IPS-18c (cell line): Measurements from ENCODE around the gene CEP131.

ENCODE experiments used
- H3K4me3 ChIP-seq: 2 replicates; pipeline ENCODE4 v1.7.0; 2013; ENCODE audit warnings: low read depth, mild to moderate bottlenecking, low read length, moderate library complexity; ENCODE audit not compliant: insufficient read depth
- H3K9me3 ChIP-seq: one replicate; pipeline ENCODE4 v1.6.1; 2013; ENCODE audit warnings: mild to moderate bottlenecking, low read length, moderate library complexity; ENCODE audit not compliant: control insufficient read depth, insufficient read depth

CEP131 gene

GRCh38 chr17:81253358-81254131 is 30.8 kb upstream of the CEP131 start:
- Histone ChIP-seq H3K4me3 (no peak overlapping the region), H3K9me3 (no peaks in the 10 kb centered on the region)

GRCh38 chr17:81252987-81253329 is 30.2 kb upstream of the CEP131 start:
- H3K9me3 ChIP-seq = no peaks in the 10 kb centered on the region
- H3K4me3 ChIP-seq = no peak overlapping the region

DNA sequence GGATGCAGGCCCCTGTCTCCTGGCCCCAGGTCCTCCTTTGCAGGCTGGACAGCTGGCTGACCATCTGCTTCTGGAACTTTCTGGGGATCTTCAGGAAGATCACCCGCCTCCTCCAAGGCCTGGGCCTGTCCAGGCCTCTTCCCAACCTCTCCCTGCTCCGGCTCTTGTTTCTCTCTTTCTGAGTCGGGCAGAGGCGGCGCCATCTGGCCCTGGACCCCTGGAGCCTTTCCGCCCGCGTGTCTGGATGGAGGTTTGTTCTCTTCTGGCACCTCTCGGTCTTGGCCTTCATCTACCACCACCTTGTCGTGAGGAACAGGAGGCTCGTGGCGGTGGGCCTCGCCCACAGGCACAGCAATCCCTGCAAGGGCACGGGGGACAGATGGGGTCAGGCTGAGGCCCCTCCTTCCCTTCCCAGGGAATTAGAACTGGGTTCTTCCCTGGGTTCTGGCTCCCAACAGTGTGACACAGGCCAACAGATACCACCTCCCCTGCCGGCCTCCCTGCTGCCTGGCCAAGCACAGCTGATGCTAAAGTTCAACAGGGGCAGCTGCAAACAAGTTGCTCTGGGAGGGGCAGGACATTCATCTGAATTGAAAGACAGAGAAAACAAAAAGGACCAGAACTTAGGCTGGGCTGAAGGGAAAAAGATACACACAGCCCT is 29.7 kb upstream of the CEP131 start:
- Histone ChIP-seq H3K4me3 (no peak overlapping the region), H3K9me3 (no peaks in the 10 kb centered on the region)

GRCh38 chr17:81251709-81252301 is 29.0 kb upstream of the CEP131 start:
- H3K4me3 ChIP-seq = no peak overlapping the region

DNA sequence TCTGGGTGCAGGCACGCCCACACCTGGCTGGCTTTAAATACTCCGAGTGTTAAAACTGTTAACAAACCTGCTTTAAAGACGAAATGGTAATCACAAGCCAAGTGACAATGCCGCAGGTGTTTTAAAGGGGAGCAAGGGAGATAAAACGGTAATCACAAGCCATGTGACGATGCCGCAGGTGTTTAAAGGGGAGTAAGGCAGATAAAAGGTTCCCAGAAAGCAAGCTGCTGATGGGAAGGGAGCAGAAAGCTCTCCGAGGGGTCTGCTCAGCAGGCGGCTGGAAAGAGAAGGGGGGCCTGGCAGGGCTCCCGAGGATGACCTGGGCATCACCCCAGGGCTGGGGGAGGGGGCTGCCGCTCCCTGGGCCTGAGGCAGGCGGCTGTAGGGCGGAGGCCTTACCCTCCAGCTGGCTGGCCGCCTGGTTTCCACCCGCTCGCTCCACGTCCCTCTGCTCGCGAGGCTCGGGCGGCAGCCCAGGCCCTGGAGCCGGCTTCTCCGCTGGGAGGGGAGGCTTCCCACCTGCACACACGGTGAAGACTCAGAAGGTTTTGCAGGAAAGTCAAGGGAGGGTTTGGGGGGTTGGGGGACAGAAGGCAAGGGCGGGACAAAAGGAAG is 28.4 kb upstream of the CEP131 start:
- Histone ChIP-seq H3K9me3 (no peaks in the 10 kb centered on the region), H3K4me3 (no peak overlapping the region)

More at GRCh38 chr17:81251709-81252301, 29.0 kb upstream of the CEP131 start:
- H3K9me3 ChIP-seq = no peaks in the 10 kb centered on the region

DNA sequence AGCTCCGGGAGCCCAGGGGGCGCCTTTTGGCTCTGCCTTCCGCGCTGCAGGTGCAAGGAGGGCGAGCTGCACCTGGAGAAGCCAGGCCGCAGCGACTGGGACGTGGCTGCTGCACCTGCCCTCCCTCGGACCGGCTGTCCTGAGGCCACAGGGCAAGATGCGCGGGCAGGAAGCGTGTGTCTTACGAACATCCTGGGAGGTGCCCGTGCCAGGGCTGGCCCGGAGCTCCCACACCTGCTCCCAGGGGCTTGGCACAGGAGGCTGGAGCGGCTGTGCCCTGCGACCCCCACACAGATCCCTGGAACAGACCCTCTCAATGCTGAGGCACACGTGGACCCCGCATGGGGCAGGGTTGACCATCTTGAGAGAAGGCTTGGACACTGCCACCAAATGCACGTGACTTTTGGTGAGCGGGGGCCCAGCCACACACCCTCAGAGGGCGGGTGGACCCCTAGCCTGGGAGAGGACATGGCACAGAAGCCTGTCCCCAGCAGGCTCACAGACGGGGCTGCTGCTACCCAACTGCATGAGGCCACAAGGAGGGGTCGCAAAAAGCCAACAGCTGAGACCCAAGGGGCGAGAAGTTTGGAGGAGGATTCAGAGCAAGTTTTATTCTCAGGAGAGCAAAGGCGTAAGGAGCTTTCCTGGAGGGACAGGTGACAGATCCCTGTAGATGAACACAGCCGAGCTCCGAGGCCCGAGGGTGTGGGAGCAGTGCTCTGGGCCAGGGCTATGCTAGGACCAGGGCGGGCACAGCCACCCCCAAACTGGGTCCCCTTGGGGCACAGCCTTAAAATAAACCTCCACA is 27.7 kb upstream of the CEP131 start:
- no peak overlapping the region for H3K4me3 ChIP-seq

GRCh38 chr17:81249223-81250040 is 26.7 kb upstream of the CEP131 start:
- Histone ChIP-seq H3K9me3 (no peaks in the 10 kb centered on the region), H3K4me3 (no peak overlapping the region)

More for the DNA sequence above, 27.7 kb upstream of the CEP131 start:
- no peaks in the 10 kb centered on the region for H3K9me3 ChIP-seq

- Histone ChIP-seq H3K9me3 (no peaks in the 10 kb centered on the region), H3K4me3 (no peak overlapping the region)
Observed at GRCh38 chr17:81248649-81249048, 25.9 kb upstream of the CEP131 start.

DNA sequence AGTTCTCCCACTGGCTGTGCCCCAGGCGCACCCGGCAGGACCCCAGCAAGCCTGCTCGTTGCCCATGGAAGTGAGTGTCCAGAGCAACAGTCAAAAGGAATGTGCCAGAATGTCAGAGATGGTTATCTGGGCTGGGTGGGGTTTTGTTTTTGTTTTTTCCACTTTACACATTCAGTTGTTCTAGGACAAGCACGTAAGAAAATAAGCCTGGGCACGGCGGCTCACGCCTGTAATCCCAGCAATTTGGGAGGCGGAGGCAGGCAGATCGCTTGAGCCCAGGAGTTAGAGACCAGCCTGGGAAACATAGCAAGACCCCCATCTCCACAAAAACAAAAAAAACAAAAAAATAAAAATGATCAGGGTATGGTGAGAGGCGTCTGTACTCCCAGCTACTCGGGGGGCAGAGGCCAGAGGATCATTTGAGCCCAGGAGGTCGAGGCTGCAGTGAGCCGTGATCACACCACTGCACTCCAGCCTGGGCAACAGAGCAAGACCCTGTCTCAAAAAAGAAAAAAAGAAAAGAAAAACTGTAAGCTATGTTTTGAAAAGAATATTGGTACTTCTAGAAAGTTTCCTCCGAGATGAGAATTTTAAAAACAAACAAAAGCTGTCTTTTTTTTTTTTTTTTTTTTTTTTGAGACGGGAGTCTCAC is 24.7 kb upstream of the CEP131 start:
- H3K4me3 ChIP-seq = no peak overlapping the region
- no peaks in the 10 kb centered on the region for H3K9me3 ChIP-seq

- no peak overlapping the region for H3K4me3 ChIP-seq
- H3K9me3 ChIP-seq = no peaks in the 10 kb centered on the region
Observed at GRCh38 chr17:81246679-81247338, 24.0 kb upstream of the CEP131 start.

DNA sequence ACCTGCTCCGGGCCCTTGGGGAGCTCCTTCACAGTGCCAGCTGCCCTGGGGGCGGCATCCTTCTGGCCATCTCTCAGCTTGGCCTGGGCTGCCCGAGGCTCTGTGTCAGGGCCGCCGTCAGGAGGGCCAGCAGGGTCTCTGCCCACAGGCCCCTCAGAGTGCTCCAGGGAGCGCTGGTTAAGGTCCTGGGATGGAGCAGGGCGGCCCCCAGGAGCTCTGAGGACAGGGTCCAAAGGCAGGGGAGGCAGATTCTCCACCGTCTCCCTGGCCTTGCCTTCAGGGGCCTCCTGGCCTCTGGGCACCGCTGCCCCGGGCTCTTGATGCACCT is 23.5 kb upstream of the CEP131 start:
- Histone ChIP-seq H3K9me3 (no peaks in the 10 kb centered on the region), H3K4me3 (no peak overlapping the region)

GRCh38 chr17:81245665-81246342 is 23.0 kb upstream of the CEP131 start:
- H3K9me3 ChIP-seq = no peaks in the 10 kb centered on the region
- H3K4me3 ChIP-seq = no peak overlapping the region

DNA sequence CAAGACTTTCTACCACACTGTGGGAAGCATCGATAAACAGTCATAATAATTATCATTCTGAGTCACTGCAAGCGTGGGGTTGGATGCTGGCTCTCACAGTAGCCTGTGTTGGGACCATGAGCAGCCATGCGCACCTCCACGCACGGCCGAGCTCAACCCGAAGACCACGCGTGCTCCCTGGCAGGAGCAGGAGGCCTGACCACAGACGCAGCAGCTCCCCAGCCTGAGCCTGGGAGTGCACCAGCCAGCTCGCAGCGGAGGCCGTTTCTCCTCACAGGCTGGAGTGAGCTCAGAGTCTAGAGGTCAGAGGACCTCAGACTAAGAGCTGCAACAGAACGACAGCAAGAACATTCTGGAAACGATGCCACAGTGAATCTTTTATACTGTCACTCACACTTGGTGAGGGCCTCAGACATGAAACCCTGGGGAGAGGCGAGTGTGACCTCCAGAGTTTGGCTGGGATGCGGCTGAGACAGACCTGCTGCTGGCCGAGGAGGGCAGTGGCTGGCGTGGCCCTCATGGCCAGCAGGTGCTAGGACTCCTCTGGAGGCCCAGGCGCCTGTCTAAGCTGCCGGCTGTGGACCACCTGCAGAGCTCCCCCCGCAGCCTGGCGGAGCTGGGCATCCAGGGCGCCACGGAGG is 22.4 kb upstream of the CEP131 start:
- Histone ChIP-seq H3K4me3 (no peak overlapping the region), H3K9me3 (no peaks in the 10 kb centered on the region)

DNA sequence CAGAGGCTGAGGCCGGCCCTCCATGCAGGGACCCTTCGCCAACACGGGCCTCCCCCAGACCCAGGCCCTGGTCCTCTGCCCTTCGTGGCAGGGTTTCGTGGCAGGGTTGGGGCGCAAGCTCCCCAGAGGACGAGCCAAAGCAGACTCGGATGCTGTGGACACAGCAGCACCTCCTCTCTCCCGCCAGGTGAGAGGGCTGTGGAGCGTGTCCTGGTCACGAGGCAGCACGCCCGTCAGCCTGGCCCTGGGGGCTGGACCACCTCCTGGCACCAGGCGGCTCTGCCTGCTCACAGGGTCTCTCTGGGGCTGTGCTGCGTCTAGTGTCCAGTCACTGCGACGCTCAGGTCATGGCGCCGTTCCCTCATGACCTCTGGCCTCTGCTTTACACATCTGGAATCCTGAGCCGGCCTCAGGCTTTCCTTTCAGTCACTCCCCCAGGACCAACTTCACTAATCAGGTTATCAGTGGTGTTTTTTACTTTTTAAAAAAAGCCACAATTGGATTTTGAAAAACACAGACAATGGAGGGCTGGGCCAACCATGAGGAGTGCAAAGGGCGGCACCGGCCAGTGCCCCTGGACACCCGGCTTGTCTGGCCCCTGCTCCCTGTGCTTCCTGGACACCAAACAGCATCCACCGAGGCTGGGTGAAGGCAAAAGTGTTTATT is 21.7 kb upstream of the CEP131 start:
- H3K4me3 ChIP-seq = no peak overlapping the region
- H3K9me3 ChIP-seq = no peaks in the 10 kb centered on the region

DNA sequence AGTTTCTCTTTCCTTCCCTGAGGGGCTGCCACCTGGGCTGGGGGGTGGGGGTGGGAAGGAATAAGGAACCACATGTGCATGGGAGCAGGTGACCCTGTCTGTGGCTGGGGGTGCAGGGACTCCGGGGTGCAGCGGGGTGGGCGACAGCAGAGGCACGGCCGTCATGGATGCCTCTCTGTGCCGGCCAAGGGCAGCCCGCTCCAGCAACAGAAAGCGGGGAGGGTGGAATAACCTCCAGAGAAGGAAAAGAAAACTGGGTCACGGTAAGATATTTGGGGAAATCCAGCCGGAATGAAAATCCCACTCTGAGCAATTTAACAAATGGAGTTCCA is 20.5 kb upstream of the CEP131 start:
- no peaks in the 10 kb centered on the region for H3K9me3 ChIP-seq
- H3K4me3 ChIP-seq = no peak overlapping the region
